Astrocyte (in vitro differentiated cells and primary cell): ENCODE results near the gene ARL8B.

Experiments
- CTCF ChIP-seq: IDR thresholded peaks from 2 replicates; pipeline ENCODE4 v1.5.1; 2011; ENCODE audit warnings: low read depth, mild to moderate bottlenecking, inconsistent platforms, low read length, moderate library complexity; ENCODE audit not compliant: insufficient read depth
- EZH2 ChIP-seq: IDR thresholded peaks from 2 replicates; pipeline ENCODE4 v1.6.1; 2012; ENCODE audit warnings: mild to moderate bottlenecking, low read length, inconsistent platforms; ENCODE audit not compliant: insufficient read depth

- TF ChIP-seq CTCF = no peak
- no peak for TF ChIP-seq EZH2
These were observed 88.8 kb downstream of the ARL8B start for GRCh38 chr3:5210926-5211325.
